GM18505 (cell line): Measurements from ENCODE around the gene HERC4.
"Not testable (repeated sequence)": the region's sequence is repeated elsewhere in the genome, so short reads cannot be mapped to it uniquely, and the experiment has no call there.

ENCODE experiments used
- ATAC-seq: cut with Tn5 transposase; IDR thresholded peaks from one replicate; pipeline ENCODE4 v1.9.1; 2021; ENCODE audit not compliant: unreplicated experiment
- POLR2A ChIP-seq: IDR thresholded peaks from 4 replicates; pipeline ENCODE4 v1.6.1; 2011; ENCODE audit warnings: borderline replicate concordance; ENCODE audit not compliant: insufficient read depth, insufficient read length; ENCODE audit errors: extremely low read depth

The HERC4 gene

DNA sequence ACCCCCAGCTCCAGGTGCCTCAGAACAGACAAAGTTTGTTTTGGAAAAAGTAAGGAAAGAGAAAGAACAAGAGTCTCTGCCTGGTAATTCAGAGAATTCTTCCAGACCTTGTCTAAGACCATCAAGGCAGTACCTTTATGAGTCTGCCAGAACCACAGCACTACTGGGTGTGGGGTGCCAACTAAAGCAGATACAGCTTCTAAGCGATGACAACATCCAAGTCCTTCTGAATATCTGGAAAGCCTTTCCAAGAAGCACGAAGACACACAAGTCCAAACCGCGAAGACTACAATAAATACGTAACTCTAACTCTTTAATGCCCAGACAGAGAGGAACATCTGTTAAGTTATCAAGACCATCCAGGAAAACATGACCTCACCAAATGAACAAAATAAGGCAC lies 96.3 kb downstream of the HERC4 start:
- TF ChIP-seq POLR2A, result no peak
- ATAC-seq, result no peak

DNA sequence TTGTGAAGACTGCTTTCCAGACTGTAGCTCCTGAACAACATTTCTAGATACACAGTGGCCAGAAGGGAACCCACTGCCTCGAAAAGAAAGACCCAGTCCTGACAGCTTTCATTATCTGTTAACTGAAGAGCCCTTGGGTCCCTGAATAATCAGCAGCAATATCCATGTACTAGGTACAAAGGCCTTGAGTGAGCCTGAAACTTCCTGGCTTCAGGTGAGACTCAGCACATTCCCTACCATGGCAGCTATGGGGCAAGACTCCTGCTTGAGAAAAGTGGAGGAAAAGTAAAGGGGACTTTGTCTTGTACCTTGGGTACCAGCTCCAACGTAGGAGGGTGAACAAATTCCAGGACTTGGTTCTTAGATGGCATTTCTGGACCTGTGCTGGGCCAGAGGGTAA lies 97.8 kb downstream of the HERC4 start:
- TF ChIP-seq POLR2A, result no peak
- no peak for ATAC-seq

DNA sequence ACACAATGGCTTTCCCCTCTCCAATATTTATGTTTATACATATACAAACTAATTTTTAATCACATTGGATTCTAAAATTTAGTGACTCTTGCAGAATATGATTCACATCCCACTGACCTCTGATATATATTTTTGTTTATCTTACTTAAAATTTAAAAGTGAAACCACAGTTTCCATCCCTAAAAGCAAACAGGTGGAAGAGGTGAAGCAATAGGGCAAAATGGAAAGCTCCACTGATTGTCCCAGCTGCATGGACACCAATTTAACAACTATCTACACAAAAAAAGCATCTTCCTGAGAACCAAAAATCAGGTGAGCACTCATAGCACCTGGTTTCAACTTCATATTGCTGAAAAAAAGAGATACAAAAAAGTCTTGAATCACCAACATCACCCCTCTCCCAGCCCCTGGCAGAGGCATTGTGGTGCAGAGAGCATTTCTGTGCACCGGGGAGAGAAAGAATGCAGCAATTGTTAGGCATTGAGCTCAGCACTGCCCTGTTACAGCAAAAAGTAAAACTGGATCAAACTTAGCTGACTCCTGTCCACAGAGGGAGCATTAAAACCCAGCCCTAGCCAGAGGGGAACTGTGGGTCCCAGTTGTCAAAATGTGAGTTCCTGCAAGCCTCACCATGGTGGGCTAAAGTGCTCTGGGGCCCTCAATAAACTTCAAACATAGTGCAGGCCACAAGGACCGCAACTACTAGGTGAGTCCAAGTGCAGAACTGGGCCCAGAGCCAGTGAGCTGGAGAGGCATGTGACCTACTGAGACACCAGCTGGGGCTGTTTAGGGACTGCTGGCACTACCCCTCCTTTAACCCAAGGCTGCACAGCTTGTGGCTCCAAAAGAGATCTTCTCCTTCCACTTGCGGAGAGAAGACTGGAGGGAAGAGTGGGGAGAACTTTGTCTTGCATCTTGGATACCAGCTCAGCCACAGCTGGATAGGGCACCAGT lies 98.5 kb downstream of the HERC4 start:
- ATAC-seq, result no peak
- no peak for TF ChIP-seq POLR2A

DNA sequence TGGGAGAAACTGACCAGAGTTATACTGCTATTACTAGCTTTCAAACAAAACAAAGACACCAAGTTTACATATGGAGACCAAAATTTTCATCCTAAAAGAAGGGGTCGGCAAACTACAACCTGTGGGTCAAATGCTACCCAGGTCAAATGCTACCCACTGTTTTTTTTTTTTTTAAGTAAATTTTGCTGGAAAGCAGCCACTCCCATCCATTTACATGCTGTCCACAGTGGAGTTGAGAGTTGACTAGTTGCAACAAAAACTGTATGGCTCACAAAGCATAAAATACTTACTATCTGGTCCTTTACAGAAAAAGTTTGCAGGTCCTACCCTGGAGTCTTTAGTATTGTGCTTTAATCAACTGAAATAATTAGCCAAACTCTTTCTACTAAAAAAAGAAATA lies 99.2 kb downstream of the HERC4 start:
- no peak for TF ChIP-seq POLR2A
- no peak for ATAC-seq

DNA sequence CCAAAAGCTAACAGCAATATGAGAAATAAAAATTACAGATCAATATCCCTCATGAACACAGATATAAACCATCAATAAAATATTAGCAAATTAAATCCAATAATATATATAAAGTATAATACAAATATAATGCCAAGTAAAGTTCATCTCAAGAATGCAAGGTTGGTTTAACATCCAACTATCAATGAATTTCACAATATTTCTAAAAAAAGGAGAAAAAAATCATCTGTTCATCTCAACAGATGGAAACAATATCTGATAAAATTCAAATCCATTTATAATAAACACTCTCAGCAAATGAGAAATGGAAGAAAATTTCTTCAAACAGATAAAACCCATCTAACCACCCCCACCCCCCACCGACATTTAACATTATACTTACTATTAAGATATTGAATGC lies 103.8 kb downstream of the HERC4 start:
- ATAC-seq, result no peak
- no peak for TF ChIP-seq POLR2A

DNA sequence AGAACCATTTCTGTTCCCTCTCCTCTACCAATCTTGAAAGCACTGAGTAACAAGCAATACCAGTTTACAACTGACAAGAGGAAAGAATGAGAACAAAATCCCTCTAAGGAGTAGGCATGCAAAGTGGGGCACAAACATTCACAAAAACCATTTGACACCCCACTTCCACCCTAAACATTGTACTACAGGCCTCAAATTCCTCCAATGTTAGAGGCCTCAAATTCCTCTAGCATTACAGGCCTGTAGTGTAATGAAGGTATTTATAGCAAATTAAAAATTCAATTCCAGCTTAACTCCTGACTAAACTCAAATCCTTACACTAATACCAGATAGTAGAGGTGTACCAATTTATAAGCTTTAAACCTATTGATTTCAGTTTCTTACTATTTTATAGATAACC lies 105.2 kb downstream of the HERC4 start:
- TF ChIP-seq POLR2A, result no peak

DNA sequence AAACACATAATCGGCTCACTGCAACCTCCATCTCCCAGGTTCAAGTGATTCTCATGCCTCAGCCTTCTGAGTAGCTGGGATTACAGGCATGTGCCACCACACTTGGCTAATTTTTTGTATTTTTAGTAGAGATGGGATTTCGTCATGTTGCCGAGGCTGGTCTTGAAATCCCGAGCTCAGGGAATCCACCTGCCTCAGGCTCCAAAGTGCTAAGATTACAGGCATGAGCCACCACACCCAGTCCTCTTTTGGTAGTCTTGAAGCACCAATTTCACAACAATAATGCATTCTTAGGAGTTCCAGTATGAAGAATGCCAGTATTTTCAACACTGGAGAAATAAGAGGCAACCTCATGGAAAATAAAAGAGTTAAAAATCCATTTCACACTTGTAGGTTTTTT lies 109.0 kb downstream of the HERC4 start:
- not testable (repeated sequence) for ATAC-seq

More for the DNA sequence above, 105.2 kb downstream of the HERC4 start:
- ATAC-seq, result no peak

DNA sequence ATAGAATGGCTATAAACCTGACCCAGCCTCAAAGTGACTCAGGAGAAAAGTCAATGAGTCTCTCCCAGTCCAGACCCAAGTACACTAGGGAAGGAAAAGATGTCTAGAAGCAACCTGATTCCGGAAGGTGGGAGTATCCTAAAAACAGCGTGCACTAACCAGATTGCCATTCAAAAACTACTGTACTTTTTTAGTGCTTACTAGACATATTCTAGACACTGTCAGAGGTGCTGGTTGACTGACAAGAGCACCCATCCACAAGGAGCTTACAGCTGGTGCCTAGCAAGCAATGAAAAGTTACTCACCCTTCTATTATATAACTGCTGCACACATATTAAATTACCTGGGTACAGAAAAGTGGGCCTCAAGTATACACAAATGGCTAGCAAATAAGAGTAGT lies 109.6 kb downstream of the HERC4 start:
- no peak for TF ChIP-seq POLR2A
- no peak for ATAC-seq

DNA sequence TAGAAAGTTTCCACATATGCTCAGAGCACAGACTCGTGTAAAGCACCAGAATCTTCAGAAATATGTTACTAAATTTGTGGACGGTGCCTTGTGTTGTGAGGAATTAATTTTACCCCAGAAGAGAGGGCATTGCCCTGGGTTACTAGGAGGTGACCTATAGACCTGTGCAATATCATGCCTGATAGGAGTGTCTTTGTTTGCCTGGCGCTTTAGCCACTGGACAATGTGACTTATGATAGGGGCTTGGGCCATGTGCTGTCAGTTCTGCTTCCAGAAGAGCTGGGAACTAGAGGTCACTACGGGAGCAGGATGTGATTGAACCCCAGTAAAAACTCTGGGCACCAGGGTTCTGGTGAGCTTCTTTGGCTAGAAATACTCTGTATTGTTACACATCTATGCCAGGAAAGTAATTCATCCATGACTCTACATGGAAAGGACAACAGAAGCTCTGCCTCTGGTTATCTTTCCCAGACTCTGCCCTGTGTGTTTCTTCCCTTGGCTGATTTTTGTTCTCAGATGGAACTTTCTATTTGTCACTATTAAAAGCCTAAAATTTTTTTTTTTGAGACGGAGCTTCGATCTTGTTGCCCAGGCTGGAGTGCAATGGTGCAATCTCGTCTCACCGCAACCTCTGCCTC lies 115.1 kb downstream of the HERC4 start:
- no peak for ATAC-seq
- TF ChIP-seq POLR2A, result no peak

DNA sequence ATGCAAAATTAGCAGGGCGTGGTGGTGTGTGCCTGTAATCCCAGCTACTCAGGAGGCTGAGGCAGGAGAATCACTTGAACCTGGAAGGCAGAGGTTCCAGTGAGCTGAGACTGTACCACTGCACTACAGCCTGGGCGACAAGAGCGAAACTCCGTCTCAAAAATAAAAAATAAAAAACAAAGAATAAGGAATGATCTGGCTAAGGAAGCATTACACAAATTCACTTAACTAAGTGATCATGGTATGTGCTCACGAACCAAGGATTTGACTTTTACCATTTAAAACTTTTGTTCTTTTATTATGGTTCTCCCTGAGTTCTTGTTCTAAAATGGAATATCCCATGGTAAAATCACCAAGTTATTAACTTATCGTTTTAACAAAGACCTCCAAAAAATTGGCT lies 119.5 kb downstream of the HERC4 start:
- ATAC-seq, result no peak
- TF ChIP-seq POLR2A, result no peak

DNA sequence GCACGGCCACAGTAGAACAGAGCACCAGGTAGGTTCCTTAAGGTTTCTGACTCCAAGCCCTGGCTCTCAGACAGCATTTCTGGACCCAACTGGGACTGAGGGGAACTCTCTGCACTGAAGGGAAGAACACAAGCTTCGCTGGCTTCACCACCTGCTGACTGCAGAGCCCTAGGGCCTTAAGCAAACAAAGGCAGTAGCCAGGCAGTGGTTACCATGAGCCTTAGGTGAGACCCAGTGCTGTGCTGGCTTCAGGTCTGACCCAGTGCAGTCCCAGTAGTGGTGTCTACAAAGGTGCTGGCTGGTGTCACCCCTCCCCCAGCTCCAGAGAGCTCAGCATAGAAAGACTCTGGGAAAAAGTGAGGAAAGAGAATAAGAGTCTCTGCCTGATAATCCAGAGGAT lies 131.2 kb downstream of the HERC4 start:
- no peak for ATAC-seq
- TF ChIP-seq POLR2A, result no peak

DNA sequence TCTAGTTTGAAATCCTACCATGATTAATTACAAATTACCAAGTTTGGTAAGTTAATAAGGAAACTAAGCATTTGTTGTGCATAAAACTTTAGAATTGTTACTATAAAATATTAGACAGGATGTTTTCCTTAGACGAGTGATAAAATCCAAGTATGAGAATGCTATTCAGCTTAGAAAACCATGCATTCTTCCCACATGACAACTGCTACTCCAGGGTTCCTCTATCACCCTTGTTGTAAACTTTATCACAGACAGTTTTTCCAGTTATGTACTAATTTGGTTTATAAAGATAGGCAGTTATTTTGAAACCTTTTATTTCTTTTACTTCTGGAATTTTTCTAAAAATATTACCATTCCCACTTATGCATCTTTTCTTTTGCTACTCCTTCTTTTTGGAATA lies 138.7 kb downstream of the HERC4 start:
- ATAC-seq, result no peak
- no peak for TF ChIP-seq POLR2A

DNA sequence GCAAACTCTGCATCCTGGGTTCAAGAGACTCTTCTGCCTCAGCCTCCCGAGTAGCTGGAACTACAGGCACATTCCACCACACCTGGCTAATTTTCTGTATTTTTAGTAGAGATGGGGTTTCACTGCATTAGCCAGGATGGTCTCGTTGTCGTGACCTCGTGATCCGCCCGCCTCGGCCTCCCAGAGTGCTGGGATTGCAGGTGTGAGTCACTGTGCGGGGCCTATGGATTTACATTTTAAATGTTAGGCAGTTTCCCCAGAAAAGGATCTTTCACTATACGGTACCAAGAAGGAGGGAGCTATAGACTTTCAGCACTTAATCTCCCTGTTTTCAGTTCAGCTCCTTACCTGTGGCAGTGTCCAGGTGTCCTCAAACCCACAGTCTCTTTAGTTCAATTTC lies 139.9 kb downstream of the HERC4 start:
- TF ChIP-seq POLR2A, result no peak
- no peak for ATAC-seq

DNA sequence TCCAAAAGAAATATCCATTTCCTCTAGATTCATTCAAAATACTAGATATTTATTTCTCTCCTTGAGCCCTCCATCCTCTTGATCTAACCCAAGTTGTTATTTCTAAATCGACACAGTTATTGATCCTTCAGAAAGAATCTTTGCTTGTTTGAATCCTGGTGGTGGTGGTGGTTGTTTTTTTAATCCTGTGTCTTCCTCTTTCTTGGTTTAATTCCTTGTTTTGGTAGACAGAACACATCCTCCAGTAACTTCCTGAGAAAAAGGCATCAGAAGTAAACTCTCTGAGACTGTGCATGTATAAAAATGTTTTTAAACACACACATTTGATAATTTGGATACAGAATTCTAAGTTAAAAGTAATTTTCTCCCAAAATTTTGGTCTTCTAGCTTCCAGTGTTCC lies 140.7 kb downstream of the HERC4 start:
- no peak for TF ChIP-seq POLR2A
- ATAC-seq, result no peak
